Measurements from ENCODE around the gene ABTB2. TPM values are rescaled to one million over a fixed set of nuclear protein-coding genes. Genes with fewer than 3 reads are reported as not detected.

Gene ABTB2
- total and polyA plus RNA-seq, 2 donors (not counting 1 experiment from before 2014, with no cell fraction given) = 1.0 to 5.8 TPM

DNA sequence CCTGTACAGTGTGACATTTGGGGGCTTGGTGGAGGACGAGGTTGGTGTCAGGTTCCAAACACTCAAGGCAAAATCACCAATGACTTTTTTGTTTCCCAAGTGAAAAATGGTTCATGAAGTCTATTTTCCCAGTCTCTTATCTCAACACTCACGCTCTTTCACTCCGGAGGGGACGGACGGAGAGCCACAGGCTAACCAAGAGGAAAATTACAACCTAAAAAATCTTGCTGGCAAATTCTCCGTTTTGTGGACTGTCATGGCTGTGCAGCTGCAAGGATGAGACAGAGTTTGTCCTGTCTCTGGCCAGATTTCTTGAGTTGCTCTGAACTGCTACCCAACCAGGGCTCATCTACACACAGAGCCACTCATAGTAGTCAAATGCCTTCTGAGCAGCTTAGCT is 101.2 kb downstream of the ABTB2 start:
- H3K4me3 ChIP-seq (replicated peaks in 1 of 4; ENCODE audit: control extremely low read depth in 1 of 4, insufficient read depth in 1 of 4, low read depth in 3 of 4, low read length in 4 of 4) = no peak overlapping the region
- no peaks in the 10 kb centered on the region for H3K79me2 ChIP-seq (ENCODE audit: control insufficient read depth, insufficient read depth, low read length)
- peaks cover 3% of the 10 kb centered on the region for H3K4me1 ChIP-seq (ENCODE audit: control insufficient read depth, extremely low read depth, insufficient read depth, low read length)
- no peak overlapping the region for H3K4me2 ChIP-seq (ENCODE audit: extremely low read depth, insufficient read depth, low read length)
- no peaks in the 10 kb centered on the region for H3K9me3 ChIP-seq (ENCODE audit: control insufficient read depth, insufficient read depth, low read depth, low read length)
- no peaks in the 10 kb centered on the region for H3K36me3 ChIP-seq (ENCODE audit: control insufficient read depth, insufficient read depth, low read length)
- DNase-seq (ENCODE audit: low read depth in 2 of 2) = no peak
- no peak overlapping the region for H3K27ac ChIP-seq (ENCODE audit: insufficient read depth, low read length)
- TF ChIP-seq, protein P1, sequence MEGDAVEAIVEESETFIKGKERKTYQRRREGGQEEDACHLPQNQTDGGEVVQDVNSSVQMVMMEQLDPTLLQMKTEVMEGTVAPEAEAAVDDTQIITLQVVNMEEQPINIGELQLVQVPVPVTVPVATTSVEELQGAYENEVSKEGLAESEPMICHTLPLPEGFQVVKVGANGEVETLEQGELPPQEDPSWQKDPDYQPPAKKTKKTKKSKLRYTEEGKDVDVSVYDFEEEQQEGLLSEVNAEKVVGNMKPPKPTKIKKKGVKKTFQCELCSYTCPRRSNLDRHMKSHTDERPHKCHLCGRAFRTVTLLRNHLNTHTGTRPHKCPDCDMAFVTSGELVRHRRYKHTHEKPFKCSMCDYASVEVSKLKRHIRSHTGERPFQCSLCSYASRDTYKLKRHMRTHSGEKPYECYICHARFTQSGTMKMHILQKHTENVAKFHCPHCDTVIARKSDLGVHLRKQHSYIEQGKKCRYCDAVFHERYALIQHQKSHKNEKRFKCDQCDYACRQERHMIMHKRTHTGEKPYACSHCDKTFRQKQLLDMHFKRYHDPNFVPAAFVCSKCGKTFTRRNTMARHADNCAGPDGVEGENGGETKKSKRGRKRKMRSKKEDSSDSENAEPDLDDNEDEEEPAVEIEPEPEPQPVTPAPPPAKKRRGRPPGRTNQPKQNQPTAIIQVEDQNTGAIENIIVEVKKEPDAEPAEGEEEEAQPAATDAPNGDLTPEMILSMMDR (conservative IDR thresholded peaks at IDR 0.05 in 1 of 2, IDR thresholded peaks at IDR 0.05 in 1 of 2; ENCODE audit: low read depth in 1 of 2, low read length in 2 of 2) = no peak
- no peak for TF ChIP-seq EZH2 (IDR thresholded peaks at IDR 0.05; ENCODE audit: low read length, missing control alignments)
- no peaks in the 10 kb centered on the region for H4K20me1 ChIP-seq (ENCODE audit: control insufficient read depth, extremely low read depth, insufficient read depth, low read length)
- H3K27me3 ChIP-seq (ENCODE audit: control insufficient read depth, insufficient read depth, low read length) = no peaks in the 10 kb centered on the region
- H2AFZ ChIP-seq (ENCODE audit: low read length) = no peak overlapping the region
- H3K9ac ChIP-seq (ENCODE audit: insufficient read depth, low read length) = no peak overlapping the region

DNA sequence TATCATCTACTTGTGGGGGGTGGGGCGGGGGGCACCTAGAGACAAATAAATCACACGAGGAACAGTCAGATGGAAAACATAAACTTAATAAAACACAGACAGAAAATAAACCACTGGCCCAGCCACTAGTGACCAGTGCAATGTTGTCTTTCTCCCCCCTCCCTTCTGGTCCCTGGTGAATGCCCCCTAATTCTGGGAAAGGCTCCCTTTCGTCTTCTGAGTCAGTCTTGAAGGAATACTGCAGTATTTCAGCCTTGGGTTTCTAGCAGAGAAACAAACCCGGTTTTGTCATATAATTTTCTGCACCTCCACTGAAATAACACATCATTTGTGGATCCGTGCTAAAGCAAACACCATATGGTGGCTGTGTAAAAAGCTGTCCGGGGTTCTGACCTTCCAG is 101.7 kb downstream of the ABTB2 start:
- peaks cover 4% of the 10 kb centered on the region for H3K4me1 ChIP-seq (ENCODE audit: control insufficient read depth, extremely low read depth, insufficient read depth, low read length)
- H3K4me3 ChIP-seq (replicated peaks in 1 of 4; ENCODE audit: control extremely low read depth in 1 of 4, insufficient read depth in 1 of 4, low read depth in 3 of 4, low read length in 4 of 4) = no peak overlapping the region
- TF ChIP-seq, protein P1 (conservative IDR thresholded peaks at IDR 0.05 in 1 of 2, IDR thresholded peaks at IDR 0.05 in 1 of 2; ENCODE audit: low read depth in 1 of 2, low read length in 2 of 2) = no peak
- no peak for TF ChIP-seq EZH2 (IDR thresholded peaks at IDR 0.05; ENCODE audit: low read length, missing control alignments)
- H2AFZ ChIP-seq (ENCODE audit: low read length) = no peak overlapping the region
- H4K20me1 ChIP-seq (ENCODE audit: control insufficient read depth, extremely low read depth, insufficient read depth, low read length) = no peaks in the 10 kb centered on the region
- no peaks in the 10 kb centered on the region for H3K79me2 ChIP-seq (ENCODE audit: control insufficient read depth, insufficient read depth, low read length)
- no peak overlapping the region for H3K27ac ChIP-seq (ENCODE audit: insufficient read depth, low read length)
- H3K27me3 ChIP-seq (ENCODE audit: control insufficient read depth, insufficient read depth, low read length) = no peaks in the 10 kb centered on the region
- no peaks in the 10 kb centered on the region for H3K36me3 ChIP-seq (ENCODE audit: control insufficient read depth, insufficient read depth, low read length)
- H3K9ac ChIP-seq (ENCODE audit: insufficient read depth, low read length) = no peak overlapping the region
- H3K4me2 ChIP-seq (ENCODE audit: extremely low read depth, insufficient read depth, low read length) = no peak overlapping the region
- no peaks in the 10 kb centered on the region for H3K9me3 ChIP-seq (ENCODE audit: control insufficient read depth, insufficient read depth, low read depth, low read length)
- no peak for DNase-seq (ENCODE audit: low read depth in 2 of 2)

DNA sequence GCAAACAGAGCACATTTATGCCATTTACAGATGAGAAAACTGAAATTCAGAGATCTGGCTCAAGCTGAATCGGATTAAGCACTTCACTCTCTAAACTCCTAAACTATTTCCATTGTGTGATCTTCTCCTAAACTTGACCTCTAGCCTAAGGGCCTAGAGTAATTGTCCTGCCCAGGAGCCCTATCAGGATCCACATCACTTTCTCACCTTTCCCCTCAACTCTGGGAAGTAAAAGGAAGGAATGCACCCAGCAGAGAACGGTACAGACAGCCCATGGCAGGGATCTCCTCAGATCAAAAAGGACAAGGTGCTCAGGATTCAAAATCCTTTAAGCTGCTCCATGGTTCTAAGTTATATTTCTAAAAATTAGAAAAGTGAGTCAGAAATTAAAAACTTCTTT is 102.7 kb downstream of the ABTB2 start:
- Histone ChIP-seq H3K27me3 (ENCODE audit: control insufficient read depth, insufficient read depth, low read length) (no peaks in the 10 kb centered on the region), H2AFZ (ENCODE audit: low read length) (no peak overlapping the region), H3K4me3 (replicated peaks in 1 of 4; ENCODE audit: control extremely low read depth in 1 of 4, insufficient read depth in 1 of 4, low read depth in 3 of 4, low read length in 4 of 4) (no peak overlapping the region), H3K9me3 (ENCODE audit: control insufficient read depth, insufficient read depth, low read depth, low read length) (no peaks in the 10 kb centered on the region), H3K27ac (ENCODE audit: insufficient read depth, low read length) (no peak overlapping the region), H3K36me3 (ENCODE audit: control insufficient read depth, insufficient read depth, low read length) (no peaks in the 10 kb centered on the region), H4K20me1 (ENCODE audit: control insufficient read depth, extremely low read depth, insufficient read depth, low read length) (no peaks in the 10 kb centered on the region), H3K9ac (ENCODE audit: insufficient read depth, low read length) (no peak overlapping the region), H3K4me2 (ENCODE audit: extremely low read depth, insufficient read depth, low read length) (no peak overlapping the region), H3K4me1 (ENCODE audit: control insufficient read depth, extremely low read depth, insufficient read depth, low read length) (peaks cover 7% of the 10 kb centered on the region), H3K79me2 (ENCODE audit: control insufficient read depth, insufficient read depth, low read length) (no peaks in the 10 kb centered on the region)
- TF ChIP-seq EZH2 (IDR thresholded peaks at IDR 0.05; ENCODE audit: low read length, missing control alignments) = no peak
- TF ChIP-seq, protein P1 (conservative IDR thresholded peaks at IDR 0.05 in 1 of 2, IDR thresholded peaks at IDR 0.05 in 1 of 2; ENCODE audit: low read depth in 1 of 2, low read length in 2 of 2) = no peak
- DNase-seq (ENCODE audit: low read depth in 2 of 2) = no peak
